BE2C (cell line): ENCODE results near the gene SELENOW.

Experiments used
- DNase-seq: peaks from one replicate; pipeline ENCODE4 v3.0.0-alpha.2; 2020
- H3K27me3 ChIP-seq: fragments of 250-450 bp; sonication (Bioruptor Pico); 2 replicates; pipeline ENCODE4 v1.5.1; 2020; ENCODE audit warnings: mild to moderate bottlenecking
- H3K36me3 ChIP-seq: fragments of 250-450 bp; sonication (Bioruptor Pico); 2 replicates; pipeline ENCODE4 v1.5.1; 2020; ENCODE audit warnings: mild to moderate bottlenecking
- H3K4me1 ChIP-seq: fragments of 250-450 bp; sonication (Bioruptor Pico); 2 replicates; pipeline ENCODE4 v1.5.1; 2020
- H3K4me3 ChIP-seq: 2 replicates; pipeline ENCODE4 v1.5.1; 2011; ENCODE audit warnings: low read depth, low read length
- H3K9me3 ChIP-seq: fragments of 250-450 bp; sonication (Bioruptor Pico); 2 replicates; pipeline ENCODE4 v1.5.1; 2020
- TF ChIP-seq, protein P1 (sequence below): IDR thresholded peaks from 2 replicates; pipeline ENCODE4 v1.5.1; 2012; ENCODE audit warnings: mild to moderate bottlenecking, low read depth, low read length

Gene SELENOW

DNA sequence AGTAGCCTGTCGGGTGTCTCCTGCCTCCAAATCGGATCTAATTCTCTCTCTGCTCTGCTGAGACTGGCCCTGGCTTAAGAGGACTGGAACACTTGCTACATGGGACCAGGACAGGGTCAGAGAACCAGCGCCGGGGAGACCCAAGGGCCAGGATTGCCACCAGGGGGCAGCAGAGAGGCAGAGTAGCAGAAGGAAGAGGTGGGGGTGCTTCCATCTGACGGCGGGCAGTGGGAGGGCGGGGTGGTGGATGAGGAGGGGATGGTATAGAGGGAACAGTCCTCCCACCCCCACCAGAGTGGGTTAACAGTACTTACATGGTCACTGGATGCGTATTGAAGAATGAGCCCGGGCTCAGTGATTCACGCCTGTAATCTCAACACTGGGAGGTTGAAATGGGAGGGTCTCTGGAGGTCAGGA is 11.9 kb downstream of the SELENOW start:
- no peak overlapping the region for H3K4me3 ChIP-seq
- H3K36me3 ChIP-seq = no peaks in the 10 kb centered on the region
- no peaks in the 10 kb centered on the region for H3K4me1 ChIP-seq
- no peaks in the 10 kb centered on the region for H3K27me3 ChIP-seq
- no peaks in the 10 kb centered on the region for H3K9me3 ChIP-seq
- TF ChIP-seq, protein P1, sequence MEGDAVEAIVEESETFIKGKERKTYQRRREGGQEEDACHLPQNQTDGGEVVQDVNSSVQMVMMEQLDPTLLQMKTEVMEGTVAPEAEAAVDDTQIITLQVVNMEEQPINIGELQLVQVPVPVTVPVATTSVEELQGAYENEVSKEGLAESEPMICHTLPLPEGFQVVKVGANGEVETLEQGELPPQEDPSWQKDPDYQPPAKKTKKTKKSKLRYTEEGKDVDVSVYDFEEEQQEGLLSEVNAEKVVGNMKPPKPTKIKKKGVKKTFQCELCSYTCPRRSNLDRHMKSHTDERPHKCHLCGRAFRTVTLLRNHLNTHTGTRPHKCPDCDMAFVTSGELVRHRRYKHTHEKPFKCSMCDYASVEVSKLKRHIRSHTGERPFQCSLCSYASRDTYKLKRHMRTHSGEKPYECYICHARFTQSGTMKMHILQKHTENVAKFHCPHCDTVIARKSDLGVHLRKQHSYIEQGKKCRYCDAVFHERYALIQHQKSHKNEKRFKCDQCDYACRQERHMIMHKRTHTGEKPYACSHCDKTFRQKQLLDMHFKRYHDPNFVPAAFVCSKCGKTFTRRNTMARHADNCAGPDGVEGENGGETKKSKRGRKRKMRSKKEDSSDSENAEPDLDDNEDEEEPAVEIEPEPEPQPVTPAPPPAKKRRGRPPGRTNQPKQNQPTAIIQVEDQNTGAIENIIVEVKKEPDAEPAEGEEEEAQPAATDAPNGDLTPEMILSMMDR = peak; percentile 79
- DNase-seq = peak; percentile 90

DNA sequence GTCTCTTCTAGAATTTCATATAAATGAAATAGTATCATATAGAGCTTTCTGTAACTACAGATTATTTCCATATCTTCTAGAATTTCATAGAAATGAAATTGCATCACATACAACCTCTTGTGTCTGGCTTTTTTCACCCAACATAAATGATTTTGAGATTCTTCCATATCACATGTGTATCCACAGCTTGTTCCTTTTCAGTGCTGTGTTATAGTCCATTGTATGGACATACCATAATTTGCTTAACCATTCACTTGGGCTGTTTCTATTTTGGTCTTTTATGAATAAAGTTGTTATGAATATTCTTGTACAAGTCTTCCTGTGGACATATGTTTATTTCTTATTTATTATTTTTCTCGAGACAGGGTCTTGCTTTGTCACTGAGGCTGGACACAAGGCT is 14.1 kb downstream of the SELENOW start:
- TF ChIP-seq, protein P1 = no peak
- Histone ChIP-seq H3K9me3 (no peaks in the 10 kb centered on the region), H3K36me3 (no peaks in the 10 kb centered on the region)

DNA sequence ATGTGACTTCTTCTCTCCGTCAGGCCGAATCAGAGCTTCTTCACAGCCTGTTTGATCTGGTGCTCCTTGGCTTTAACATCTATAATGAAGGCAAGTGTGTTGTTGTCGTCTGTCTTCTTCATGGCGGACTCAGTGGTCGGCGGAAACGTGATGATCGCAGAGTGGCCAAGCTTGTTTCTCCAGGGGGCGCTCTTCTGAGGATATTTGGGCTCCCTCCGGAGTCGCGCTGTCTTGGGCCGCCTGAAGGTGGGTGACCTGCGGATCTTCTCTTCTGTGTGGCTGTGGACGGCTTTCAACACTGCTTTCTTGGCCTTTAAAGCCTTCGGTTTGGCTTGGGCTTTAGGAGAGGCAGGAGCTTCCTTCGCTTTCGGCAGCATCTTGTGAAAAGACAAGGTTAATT is 16.0 kb downstream of the SELENOW start:
- TF ChIP-seq, protein P1 = peak; percentile 20
- H3K4me3 ChIP-seq = no peak overlapping the region
- H3K4me1 ChIP-seq = no peaks in the 10 kb centered on the region
- no peaks in the 10 kb centered on the region for H3K9me3 ChIP-seq
- no peaks in the 10 kb centered on the region; the same call in 1 of the 2 replicates for H3K27me3 ChIP-seq
- DNase-seq = no peak
- no peaks in the 10 kb centered on the region for H3K36me3 ChIP-seq

More for the DNA sequence above, 14.1 kb downstream of the SELENOW start:
- no peak for DNase-seq
- Histone ChIP-seq H3K27me3 (no peaks in the 10 kb centered on the region), H3K4me1 (no peaks in the 10 kb centered on the region), H3K4me3 (no peak overlapping the region)

DNA sequence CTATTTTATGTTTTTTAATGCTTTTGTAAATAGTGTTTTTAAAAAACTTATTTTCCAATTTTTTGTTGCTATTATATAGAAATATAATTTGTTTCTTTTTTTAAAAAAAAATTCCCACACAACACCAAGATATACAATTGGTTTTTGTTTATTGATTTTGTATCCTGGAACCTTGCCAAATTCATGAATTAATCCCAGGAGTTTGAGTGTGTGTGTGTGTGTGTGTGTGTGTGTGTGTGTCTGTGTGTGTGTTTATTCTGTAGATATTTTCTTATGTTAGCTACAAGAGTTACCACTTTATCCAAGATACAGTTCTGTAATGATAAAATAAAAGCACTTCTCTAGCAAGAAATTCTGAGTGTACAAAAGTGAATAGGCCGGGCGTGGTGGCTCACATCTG is 18.3 kb downstream of the SELENOW start:
- H3K4me1 ChIP-seq = no peaks in the 10 kb centered on the region
- DNase-seq = no peak
- no peaks in the 10 kb centered on the region for H3K36me3 ChIP-seq
- no peaks in the 10 kb centered on the region; the same call in 1 of the 2 replicates for H3K27me3 ChIP-seq
- TF ChIP-seq, protein P1 = no peak
- no peaks in the 10 kb centered on the region for H3K9me3 ChIP-seq
- H3K4me3 ChIP-seq = no peak overlapping the region

DNA sequence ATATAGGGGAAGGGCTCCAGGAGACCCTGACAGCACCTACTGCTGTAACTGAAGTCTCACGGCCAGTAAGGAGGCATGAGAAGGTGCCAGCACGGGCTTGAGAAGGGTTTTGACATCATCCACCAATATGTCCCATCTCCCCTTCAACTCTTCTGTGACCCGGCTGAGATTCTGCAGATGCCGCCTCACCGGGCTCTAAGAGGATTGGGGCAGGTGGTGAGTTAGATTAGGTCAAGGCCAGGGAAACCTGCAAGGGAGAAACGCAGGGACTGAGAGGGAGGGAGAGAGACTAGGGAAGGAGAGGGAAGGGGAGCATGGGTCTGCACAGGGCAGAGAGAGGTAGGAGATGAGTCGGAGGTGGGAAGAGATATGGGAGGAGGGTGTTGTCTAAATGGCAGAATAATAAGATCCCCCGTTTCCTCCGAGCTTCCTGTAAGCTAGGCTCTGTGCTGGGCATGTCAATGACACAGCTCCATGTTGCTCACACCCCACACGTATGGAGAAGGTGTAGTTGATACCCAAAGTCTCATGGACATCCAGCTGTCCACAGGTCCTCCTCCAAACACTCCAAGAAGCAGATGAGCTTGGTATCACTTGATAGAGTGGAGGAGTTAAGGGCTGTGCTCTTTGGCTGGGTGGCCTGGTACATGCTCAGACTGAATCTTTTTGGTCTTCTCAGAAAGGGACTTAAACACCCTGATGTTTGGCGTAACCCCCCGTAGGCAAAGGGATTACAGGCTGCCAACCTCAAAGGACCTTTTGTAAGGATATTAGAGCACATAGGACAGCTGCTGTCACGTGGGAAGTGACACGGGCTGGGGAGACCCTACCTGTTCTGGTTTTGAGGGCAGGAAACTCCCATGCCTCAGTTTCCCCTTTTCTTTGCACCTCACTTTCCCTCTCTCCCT is 19.7 kb downstream of the SELENOW start:
- H3K36me3 ChIP-seq = no peaks in the 10 kb centered on the region
- H3K4me3 ChIP-seq = no peak overlapping the region
- H3K9me3 ChIP-seq = no peaks in the 10 kb centered on the region
- DNase-seq = no peak
- TF ChIP-seq, protein P1 = no peak
- no peaks in the 10 kb centered on the region for H3K4me1 ChIP-seq
- H3K27me3 ChIP-seq = no peaks in the 10 kb centered on the region; the same call in 1 of the 2 replicates

DNA sequence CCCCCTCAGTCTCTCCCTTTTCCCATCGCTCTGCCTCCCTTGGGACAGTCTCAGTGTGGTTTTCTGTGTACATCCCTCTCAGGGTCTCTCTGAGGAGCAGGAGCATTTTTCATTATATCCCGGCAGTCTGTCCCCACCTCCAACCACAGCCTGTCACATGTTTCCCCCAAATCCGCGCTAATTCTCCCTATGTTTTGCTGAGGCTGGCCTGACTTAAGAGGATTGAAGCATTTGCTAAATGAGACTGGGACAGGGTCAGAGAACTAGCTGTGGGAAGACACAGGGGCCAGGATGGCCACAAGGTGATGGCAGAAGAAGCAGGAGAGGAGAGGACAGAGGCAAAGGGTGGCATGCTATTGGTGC is 20.4 kb downstream of the SELENOW start:
- TF ChIP-seq, protein P1 = no peak

More for the DNA sequence above, 20.4 kb downstream of the SELENOW start:
- Histone ChIP-seq H3K27me3 (no peaks in the 10 kb centered on the region; the same call in 1 of the 2 replicates), H3K4me1 (no peaks in the 10 kb centered on the region), H3K9me3 (no peaks in the 10 kb centered on the region), H3K36me3 (no peaks in the 10 kb centered on the region), H3K4me3 (no peak overlapping the region)
- DNase-seq = no peak
